ENCODE measurements around the gene MOBP. TPM values are rescaled to one million over a fixed set of nuclear protein-coding genes. Genes with fewer than 3 reads are reported as not detected.

The MOBP gene
- total and polyA plus RNA-seq, 9 of the 15 experiments (the other 6 are each of a cell fraction or from before 2014, with no cell fraction given) = 0.09 to 0.33 (median 0.11) TPM; not detected in 4

DNA sequence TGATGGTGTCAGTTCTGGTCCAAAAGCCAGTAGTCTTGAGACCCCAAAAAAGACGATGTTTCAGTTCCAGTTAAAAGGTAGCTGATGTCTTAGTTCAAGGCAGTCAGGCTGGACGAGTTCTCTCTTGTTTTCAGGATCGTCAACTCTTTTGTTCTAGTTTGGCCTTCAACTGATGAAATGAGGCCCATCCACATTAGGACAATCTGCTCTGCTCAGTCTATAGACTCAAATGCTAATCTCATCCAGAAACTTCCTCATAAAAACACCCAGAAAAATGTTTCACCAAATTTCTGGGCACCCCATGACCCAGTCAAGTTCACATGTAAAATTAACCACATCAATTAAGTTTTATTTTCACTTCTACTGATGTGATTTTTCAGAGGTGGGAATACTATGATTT lies 74.0 kb downstream of the MOBP start:
- H3K27ac ChIP-seq (ENCODE audit: extremely low read depth, low read depth, low read length) = no peak overlapping the region
- CTCF ChIA-PET (ENCODE audit: low intra/inter-chr PET ratio) = interaction anchor here (0.8 to 1.3 kb wide), 4 partner anchors 166 to 637 kb away, joined by 3 to 10 read pairs (median 6); no protein-coding TSS in a partner anchor
- no peaks in the 10 kb centered on the region for H3K9me1 ChIP-seq (ENCODE audit: control insufficient read depth, insufficient read depth, low read length)
- ATAC-seq (no peak), FAIRE-seq (no peak), DNase-seq (ENCODE audit: extremely low read depth in 1 of 4, low spot score in 3 of 4) (no peak)
- intact Hi-C loops (cut with micrococcal nuclease) (loop anchor here (5.0 to 10.0 kb wide), 3 partner anchors 186 to 773 kb away; no protein-coding TSS in a partner anchor), in situ Hi-C loops (cut with MboI) (loop anchor here (10.0 kb wide), 1 partner anchor 633 kb away; no protein-coding TSS in a partner anchor)
- no peaks in the 10 kb centered on the region for H3K27me3 ChIP-seq (ENCODE audit: control insufficient read depth in 2 of 2, insufficient read depth in 2 of 2, low read length in 2 of 2)
- no peaks in the 10 kb centered on the region for H3K4me1 ChIP-seq (replicated peaks in 1 of 2; ENCODE audit: control insufficient read depth in 2 of 2, insufficient read depth in 2 of 2, low read length in 2 of 2)
- no peaks in the 10 kb centered on the region for H3K9me3 ChIP-seq (replicated peaks; ENCODE audit: control insufficient read depth, insufficient read depth, low read depth, low read length)
- POLR2A ChIA-PET = interaction anchor here (0.7 to 2.7 kb wide), 2 partner anchors 8 to 14 kb away, joined by 3 to 11 read pairs; no protein-coding TSS in a partner anchor
- no peaks in the 10 kb centered on the region for H4K20me1 ChIP-seq (replicated peaks; ENCODE audit: control insufficient read depth, insufficient read depth, low read length)
- peak overlapping the region; percentile 41; the same call in 1 of the 2 replicates for H2AFZ ChIP-seq (ENCODE audit: low read depth, low read length)
- BruUV-seq (replicated peaks) = no TSS peak
- no peak overlapping the region for H3K4me3 ChIP-seq
- H3K4me2 ChIP-seq (ENCODE audit: insufficient read depth, low read length) = no peak overlapping the region
- H3K36me3 ChIP-seq (ENCODE audit: control insufficient read depth, insufficient read depth, low read length) = no peaks in the 10 kb centered on the region
- H3K9ac ChIP-seq (ENCODE audit: insufficient read depth in 1 of 2, low read depth in 2 of 2, low read length in 2 of 2) = no peak overlapping the region
- 23% methylated on average over 3 of the region's 3 CpGs for WGBS (ENCODE audit: insufficient coverage, low coverage, missing lambda C conversion rate)
- no peaks in the 10 kb centered on the region for H3K79me2 ChIP-seq (ENCODE audit: control insufficient read depth, insufficient read depth, low read length)
- TF ChIP-seq ZNF134 (CRISPR knock-in tag; conservative IDR thresholded peaks at IDR 0.05) = peak; percentile 91
- TF ChIP-seq, protein P1, sequence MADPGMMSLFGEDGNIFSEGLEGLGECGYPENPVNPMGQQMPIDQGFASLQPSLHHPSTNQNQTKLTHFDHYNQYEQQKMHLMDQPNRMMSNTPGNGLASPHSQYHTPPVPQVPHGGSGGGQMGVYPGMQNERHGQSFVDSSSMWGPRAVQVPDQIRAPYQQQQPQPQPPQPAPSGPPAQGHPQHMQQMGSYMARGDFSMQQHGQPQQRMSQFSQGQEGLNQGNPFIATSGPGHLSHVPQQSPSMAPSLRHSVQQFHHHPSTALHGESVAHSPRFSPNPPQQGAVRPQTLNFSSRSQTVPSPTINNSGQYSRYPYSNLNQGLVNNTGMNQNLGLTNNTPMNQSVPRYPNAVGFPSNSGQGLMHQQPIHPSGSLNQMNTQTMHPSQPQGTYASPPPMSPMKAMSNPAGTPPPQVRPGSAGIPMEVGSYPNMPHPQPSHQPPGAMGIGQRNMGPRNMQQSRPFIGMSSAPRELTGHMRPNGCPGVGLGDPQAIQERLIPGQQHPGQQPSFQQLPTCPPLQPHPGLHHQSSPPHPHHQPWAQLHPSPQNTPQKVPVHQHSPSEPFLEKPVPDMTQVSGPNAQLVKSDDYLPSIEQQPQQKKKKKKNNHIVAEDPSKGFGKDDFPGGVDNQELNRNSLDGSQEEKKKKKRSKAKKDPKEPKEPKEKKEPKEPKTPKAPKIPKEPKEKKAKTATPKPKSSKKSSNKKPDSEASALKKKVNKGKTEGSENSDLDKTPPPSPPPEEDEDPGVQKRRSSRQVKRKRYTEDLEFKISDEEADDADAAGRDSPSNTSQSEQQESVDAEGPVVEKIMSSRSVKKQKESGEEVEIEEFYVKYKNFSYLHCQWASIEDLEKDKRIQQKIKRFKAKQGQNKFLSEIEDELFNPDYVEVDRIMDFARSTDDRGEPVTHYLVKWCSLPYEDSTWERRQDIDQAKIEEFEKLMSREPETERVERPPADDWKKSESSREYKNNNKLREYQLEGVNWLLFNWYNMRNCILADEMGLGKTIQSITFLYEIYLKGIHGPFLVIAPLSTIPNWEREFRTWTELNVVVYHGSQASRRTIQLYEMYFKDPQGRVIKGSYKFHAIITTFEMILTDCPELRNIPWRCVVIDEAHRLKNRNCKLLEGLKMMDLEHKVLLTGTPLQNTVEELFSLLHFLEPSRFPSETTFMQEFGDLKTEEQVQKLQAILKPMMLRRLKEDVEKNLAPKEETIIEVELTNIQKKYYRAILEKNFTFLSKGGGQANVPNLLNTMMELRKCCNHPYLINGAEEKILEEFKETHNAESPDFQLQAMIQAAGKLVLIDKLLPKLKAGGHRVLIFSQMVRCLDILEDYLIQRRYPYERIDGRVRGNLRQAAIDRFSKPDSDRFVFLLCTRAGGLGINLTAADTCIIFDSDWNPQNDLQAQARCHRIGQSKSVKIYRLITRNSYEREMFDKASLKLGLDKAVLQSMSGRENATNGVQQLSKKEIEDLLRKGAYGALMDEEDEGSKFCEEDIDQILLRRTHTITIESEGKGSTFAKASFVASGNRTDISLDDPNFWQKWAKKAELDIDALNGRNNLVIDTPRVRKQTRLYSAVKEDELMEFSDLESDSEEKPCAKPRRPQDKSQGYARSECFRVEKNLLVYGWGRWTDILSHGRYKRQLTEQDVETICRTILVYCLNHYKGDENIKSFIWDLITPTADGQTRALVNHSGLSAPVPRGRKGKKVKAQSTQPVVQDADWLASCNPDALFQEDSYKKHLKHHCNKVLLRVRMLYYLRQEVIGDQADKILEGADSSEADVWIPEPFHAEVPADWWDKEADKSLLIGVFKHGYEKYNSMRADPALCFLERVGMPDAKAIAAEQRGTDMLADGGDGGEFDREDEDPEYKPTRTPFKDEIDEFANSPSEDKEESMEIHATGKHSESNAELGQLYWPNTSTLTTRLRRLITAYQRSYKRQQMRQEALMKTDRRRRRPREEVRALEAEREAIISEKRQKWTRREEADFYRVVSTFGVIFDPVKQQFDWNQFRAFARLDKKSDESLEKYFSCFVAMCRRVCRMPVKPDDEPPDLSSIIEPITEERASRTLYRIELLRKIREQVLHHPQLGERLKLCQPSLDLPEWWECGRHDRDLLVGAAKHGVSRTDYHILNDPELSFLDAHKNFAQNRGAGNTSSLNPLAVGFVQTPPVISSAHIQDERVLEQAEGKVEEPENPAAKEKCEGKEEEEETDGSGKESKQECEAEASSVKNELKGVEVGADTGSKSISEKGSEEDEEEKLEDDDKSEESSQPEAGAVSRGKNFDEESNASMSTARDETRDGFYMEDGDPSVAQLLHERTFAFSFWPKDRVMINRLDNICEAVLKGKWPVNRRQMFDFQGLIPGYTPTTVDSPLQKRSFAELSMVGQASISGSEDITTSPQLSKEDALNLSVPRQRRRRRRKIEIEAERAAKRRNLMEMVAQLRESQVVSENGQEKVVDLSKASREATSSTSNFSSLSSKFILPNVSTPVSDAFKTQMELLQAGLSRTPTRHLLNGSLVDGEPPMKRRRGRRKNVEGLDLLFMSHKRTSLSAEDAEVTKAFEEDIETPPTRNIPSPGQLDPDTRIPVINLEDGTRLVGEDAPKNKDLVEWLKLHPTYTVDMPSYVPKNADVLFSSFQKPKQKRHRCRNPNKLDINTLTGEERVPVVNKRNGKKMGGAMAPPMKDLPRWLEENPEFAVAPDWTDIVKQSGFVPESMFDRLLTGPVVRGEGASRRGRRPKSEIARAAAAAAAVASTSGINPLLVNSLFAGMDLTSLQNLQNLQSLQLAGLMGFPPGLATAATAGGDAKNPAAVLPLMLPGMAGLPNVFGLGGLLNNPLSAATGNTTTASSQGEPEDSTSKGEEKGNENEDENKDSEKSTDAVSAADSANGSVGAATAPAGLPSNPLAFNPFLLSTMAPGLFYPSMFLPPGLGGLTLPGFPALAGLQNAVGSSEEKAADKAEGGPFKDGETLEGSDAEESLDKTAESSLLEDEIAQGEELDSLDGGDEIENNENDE (IDR thresholded peaks at IDR 0.05; ENCODE audit: low read depth, low read length) = no peak

Measured in K562 (cell line).